Measurements from ENCODE around the gene DUSP5. TPM values are rescaled to one million over a fixed set of nuclear protein-coding genes. Genes with fewer than 3 reads are reported as not detected.
A peak's percentile ranks its signal among the peaks of the same experiment; 100 is the strongest.

The DUSP5 gene
- total RNA-seq, 1 donor, result 42.3 TPM

DNA sequence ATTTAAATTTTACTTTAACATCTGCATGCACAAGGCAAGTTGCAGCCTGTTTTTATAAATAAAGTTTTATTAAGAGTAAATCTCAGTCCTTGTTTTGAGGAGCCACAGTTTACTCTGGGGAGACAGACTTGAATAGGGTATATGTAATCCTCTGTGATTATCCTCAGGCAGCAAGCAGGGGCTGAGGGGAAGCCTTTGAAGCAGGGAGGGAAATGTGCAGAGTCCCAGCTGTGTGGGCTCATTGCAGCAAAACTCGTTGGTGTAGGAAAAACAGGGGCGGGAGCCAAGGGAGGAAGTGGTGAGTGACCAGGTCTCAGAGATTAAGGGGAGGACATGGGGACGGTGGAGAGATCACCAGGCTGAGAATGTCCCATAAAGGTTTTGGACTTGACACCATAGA lies 35.4 kb downstream of the DUSP5 start:
- no peak overlapping the region for H3K4me3 ChIP-seq (ENCODE audit: low read depth, low read length)
- no peak for DNase-seq (ENCODE audit: low read depth)
- TF ChIP-seq, protein P1, sequence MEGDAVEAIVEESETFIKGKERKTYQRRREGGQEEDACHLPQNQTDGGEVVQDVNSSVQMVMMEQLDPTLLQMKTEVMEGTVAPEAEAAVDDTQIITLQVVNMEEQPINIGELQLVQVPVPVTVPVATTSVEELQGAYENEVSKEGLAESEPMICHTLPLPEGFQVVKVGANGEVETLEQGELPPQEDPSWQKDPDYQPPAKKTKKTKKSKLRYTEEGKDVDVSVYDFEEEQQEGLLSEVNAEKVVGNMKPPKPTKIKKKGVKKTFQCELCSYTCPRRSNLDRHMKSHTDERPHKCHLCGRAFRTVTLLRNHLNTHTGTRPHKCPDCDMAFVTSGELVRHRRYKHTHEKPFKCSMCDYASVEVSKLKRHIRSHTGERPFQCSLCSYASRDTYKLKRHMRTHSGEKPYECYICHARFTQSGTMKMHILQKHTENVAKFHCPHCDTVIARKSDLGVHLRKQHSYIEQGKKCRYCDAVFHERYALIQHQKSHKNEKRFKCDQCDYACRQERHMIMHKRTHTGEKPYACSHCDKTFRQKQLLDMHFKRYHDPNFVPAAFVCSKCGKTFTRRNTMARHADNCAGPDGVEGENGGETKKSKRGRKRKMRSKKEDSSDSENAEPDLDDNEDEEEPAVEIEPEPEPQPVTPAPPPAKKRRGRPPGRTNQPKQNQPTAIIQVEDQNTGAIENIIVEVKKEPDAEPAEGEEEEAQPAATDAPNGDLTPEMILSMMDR (IDR thresholded peaks at IDR 0.05; ENCODE audit: insufficient read depth, low read depth, low read length), result no peak

DNA sequence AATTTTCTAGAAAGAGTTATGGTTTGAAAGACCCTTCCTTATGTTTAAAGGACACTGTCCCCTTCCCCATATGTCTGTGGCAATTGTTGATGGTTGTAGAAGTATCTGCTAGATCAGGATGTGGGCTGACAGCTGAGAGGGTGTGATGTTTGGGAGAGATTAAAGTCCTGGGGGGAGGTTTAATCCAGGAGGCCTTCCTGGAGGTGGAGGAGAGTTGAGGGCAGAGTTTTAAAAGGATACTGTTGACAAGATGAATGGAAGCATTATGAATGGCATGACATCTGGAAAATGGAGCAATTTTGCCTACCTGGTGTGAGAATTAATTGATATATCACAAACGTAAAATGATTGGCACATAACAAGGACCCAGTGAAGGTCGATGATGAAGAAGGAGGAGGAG lies 36.9 kb downstream of the DUSP5 start:
- TF ChIP-seq, protein P1 (IDR thresholded peaks at IDR 0.05; ENCODE audit: insufficient read depth, low read depth, low read length), result no peak
- no peak overlapping the region for H3K4me3 ChIP-seq (ENCODE audit: low read depth, low read length)
- no peak for DNase-seq (ENCODE audit: low read depth)

DNA sequence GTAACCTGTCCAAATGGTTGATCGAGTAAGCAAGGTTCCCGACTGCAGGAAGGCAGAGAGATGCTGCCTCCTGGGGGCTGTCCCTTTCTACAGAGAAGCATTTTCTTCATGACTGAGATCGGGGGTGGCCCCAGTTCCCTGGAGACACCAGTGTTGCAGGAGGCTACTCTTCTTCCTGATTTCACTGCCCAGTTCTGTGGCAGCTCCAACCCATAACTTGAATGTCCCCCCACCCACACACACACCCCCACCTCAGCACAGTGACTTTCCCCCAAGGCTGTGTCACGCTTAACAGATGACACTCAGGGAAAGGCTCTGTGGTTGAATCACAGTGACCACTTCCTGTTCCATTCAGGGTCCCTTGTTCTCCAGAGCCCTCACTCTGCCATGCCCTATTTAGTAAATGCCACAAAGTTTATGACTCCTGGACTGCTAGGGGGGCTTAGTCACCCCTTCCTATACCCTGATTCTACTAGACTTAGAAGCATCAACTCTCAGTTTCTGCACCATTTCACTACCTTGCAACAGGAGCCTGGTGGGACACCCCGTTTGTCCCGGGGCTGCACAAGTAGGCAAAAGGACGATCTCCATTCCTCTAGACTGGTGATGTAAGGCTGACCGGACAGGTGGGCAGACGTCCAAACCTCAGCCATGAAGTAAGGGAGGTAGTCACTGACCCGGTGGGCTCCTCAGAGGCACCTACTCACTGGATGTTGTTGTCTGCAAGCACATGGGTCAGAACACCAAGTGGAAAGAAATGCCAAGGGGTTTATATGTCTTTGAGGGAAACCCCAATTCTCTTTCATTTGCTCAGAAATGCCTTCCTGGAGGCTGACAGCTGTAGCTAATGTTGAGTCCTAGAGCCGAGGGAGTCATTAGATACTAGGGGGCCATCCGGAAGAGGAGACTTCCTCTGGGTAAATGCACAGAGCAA lies 38.5 kb downstream of the DUSP5 start:
- peak; percentile 39 for DNase-seq (ENCODE audit: low read depth)
- no peak overlapping the region for H3K4me3 ChIP-seq (ENCODE audit: low read depth, low read length)
- TF ChIP-seq, protein P1 (IDR thresholded peaks at IDR 0.05; ENCODE audit: insufficient read depth, low read depth, low read length), result peak; percentile 43

DNA sequence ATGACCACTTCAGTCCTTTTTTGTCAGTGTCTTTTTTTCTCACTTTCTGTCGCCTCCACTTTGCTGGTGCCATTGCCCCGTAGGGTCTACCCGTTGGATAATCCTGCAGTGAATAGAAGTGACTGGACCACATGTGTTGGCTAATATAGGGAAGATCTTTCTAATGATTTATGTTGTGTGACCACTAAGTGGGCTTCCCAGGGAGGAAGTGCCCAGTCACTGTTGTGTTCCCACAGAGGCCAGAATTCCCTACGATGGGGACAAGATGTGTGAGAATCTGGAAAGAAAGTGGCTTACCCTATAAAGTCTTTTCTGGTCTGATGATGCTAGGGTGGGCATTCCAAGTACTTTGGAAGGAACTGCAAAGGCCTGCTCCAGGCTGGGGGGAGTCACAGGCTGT lies 41.4 kb downstream of the DUSP5 start:
- no peak for DNase-seq (ENCODE audit: low read depth)
- TF ChIP-seq, protein P1 (IDR thresholded peaks at IDR 0.05; ENCODE audit: insufficient read depth, low read depth, low read length), result no peak
- H3K4me3 ChIP-seq (ENCODE audit: low read depth, low read length), result no peak overlapping the region

DNA sequence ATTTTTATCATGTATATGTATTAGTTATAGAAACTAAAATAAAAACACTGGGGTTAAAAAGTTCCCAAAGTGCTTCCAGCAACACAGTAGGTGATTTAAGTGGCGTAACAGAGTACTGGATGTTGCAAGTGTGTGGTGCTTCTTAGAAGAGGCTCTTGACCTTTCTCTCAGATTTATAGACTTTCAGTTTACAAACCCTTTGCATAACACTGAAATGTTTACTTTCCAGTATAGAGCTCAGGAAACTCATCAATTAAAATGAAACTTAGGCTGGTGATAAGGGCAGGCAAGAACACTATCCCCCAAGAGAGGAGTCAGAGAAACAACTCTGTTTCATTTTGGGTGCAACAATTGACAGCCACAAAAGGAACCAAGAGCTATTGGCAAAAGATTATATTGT lies 42.3 kb downstream of the DUSP5 start:
- TF ChIP-seq, protein P1 (IDR thresholded peaks at IDR 0.05; ENCODE audit: insufficient read depth, low read depth, low read length), result no peak
- no peak overlapping the region for H3K4me3 ChIP-seq (ENCODE audit: low read depth, low read length)
- DNase-seq (ENCODE audit: low read depth), result peak; percentile 67

DNA sequence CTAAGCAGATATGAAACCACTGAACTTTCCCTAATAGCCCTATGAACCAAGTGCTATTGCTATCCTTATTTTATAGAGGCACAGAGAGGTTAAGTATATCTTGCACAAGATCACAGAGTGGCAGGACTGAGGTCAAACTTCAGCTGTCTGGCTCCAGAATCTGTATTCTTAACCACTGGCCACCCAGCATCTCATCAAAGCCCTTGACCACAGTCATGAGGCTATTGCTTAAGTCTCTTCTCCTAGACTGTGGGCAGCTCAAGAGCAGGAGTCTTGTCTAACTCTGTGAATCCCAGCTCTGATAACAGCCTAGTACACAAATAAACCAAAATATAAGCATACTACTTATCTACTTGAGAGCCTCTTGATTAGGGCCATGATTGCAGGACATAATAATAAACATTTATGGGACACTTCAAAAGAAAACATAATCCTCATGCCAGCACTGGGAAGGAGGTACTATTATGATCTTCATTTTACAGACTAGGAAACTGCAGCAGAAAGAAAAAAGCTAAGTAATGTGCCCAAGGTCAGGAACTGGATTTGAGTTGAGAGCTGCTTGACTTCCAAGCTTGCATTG lies 47.3 kb downstream of the DUSP5 start:
- DNase-seq (ENCODE audit: low read depth), result peak; percentile 98

More for the DNA sequence above, 47.3 kb downstream of the DUSP5 start:
- TF ChIP-seq, protein P1 (IDR thresholded peaks at IDR 0.05; ENCODE audit: insufficient read depth, low read depth, low read length), result no peak
- no peak overlapping the region for H3K4me3 ChIP-seq (ENCODE audit: low read depth, low read length)
